Activated CD8-positive, alpha-beta memory T cell treated with anti-CD3 and anti-CD28 coated beads for 4 hours (primary cell): ENCODE results near the gene BEST2.

Experiments
- DNase-seq, 2 donors: peaks; one replicate each; pipeline ENCODE4 v3.0.0-alpha.2; 2020; ENCODE audit warnings: low read depth in 2 of 2

BEST2 gene

DNA sequence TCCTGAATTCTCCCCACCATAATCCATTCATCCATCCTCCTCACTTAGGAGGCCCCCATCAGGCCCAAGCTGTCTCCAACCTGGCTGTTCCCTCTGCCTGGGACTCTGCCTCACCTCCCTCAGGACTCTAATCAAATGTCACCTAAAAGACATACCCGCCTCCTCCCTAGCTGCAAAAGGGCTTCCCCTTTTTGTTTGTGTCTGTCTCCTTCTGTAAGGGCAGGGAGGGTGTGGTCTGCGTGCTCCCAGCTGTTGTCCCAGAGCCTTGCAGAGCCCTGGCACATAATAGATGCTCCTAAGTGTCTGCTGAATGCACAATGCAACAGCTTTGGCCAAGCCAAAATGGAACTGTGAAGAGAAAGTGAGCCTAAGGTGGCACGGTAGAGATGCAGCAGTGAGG lies 21.5 kb upstream of the BEST2 start:
- DNase-seq, result no peak

DNA sequence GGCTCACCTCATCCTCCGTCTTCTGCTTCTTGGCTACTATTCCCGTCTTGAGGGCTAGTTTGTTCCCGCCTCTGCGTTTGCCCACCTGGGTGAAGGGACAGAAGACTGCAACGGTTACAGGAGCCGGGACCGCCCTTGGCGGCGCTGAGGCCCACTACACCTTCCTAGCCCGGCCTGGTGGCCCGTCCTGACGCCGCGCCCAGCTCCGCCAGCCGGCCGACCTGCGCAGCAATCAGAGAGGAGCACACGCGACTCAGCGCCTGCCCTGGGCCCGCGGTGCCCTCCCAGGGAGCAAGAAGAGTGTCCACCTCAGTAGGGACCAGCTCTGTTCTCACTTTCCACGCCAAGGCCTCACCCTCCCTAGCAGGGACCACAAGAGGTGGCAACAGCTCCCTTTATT lies 20.3 kb upstream of the BEST2 start:
- no peak for DNase-seq

DNA sequence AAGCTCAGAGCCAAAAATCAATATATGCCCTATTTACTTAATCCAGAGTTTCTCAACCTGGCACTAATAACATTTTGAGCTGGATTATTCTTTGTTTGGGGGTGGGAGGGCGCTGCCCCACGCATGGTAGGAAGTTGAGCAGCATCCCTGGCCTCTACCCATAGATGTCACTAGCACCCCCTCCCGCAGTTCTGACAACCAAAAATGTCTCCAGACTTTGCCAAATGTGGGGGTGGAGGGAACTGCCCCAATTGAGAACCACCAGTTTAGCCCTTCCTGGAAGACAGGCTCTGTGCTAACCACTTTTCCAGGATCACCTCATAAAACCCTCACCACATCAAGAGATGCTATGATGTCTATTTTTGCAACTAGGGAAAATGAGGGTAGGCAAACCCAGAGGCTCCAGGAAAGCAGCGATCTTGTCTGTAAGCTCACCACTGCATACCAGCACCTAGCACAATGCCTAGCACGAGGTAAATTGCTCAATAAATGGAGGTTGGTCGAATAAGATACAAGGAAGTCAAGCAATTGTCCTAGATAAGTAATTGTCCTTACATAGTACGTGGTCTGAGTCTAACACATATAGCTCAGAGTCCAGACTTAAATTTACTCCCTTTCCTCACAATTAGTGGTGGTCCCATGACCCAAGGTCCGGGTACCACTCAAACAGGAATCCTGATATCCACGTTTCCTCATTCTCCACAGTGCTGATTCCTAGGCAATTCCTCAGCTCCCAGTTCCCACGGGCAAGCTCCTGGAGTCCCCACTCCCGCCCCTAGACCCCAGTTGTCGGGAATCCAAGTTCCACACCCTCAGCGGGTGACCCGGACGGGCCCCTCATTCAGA lies 18.0 kb upstream of the BEST2 start:
- no peak for DNase-seq

DNA sequence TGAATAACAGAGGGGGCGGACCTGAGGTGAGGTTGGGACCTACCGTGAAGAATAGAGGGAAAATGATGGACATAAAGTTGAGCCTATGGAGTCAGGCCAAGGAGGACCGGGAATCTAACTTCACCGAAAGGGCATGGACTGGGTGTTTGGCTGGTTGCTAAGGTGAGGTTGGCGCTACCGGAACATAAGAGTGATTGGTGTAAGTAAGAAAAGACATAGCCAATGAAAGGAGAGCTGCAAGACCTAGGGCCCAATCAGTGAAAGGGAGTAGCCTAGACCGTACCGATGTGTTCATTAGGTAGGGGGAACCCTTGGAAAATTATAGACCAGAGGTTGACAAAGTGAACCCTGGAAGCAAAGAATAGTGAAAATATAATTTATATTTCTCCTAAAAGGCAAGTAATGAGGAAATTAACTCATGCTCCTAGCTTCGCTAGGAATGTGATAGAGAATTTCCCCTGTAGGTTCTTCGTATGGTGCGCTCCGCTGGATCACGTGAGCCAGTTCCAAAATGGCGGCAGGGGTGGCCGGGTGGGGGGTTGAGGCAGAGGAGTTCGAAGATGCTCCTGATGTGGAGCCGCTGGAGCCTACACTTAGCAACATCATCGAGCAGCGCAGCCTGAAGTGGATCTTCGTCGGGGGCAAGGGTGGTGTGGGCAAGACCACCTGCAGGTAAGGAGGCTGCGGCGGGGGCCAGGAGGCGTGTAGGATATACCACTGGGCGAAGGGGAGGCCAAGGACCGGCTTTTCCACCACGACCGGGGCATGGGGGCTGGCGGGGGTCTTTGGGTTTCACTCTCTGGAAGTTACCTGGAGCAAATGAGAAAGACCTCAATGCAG lies 14.4 kb upstream of the BEST2 start, which contains the start of gene GET3:
Gene GET3, plus strand, starts transcription at position 503 of the 840 bp plus-strand sequence. Its CDS starts 9 bp downstream, at position 512.
- peak; percentile 48 to 66 for DNase-seq

DNA sequence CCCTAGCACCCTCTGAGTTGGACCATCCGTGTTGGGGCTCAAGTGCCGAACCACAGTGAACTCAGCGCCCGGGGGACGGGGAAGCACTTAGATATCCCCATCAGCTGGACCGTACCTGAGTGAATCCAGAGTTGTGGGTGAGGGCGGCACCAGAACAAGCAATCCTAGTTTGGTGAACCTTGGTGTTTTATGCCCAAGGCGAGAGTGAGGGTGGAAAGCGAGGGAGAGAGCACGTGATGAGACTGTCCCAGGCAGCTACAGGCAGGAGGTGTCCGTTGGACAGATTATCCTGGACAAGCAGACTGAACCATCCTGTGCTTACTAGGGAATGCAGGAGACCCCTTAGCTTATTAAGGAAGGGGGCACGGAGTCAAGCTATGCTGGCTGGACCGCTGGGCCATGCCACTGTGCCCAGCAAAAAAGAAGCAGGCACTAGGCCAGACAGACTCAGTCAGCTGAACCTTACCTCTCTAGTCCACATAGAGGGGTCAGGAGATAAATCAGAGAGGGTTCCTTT lies 13.7 kb upstream of the BEST2 start:
- no peak for DNase-seq

DNA sequence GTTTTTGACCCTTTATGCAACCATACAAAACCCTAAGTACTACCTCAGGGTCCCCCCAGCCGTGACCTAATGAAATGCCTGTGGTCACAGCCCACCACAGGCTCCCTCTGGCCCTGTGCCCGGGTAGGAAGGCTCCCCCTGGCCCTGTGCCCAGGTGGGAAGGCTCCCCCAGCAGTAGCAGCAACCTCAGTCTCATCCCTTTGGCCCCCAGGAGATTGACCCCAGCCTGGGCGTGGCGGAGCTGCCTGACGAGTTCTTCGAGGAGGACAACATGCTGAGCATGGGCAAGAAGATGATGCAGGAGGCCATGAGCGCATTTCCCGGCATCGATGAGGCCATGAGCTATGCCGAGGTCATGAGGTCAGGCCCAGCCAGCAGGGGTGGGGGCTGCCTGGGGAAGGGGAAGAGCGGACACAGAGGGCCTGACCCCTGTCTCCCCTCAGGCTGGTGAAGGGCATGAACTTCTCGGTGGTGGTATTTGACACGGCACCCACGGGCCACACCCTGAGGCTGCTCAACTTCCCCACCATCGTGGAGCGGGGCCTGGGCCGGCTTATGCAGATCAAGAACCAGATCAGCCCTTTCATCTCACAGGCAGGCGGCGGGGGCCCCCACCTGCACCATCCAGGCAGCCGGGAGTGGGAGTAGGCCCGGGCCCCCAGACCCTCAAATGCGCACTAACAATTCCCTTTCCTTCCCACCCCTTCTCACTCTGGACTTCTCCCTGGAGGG lies 6.3 kb upstream of the BEST2 start:
- no peak for DNase-seq

DNA sequence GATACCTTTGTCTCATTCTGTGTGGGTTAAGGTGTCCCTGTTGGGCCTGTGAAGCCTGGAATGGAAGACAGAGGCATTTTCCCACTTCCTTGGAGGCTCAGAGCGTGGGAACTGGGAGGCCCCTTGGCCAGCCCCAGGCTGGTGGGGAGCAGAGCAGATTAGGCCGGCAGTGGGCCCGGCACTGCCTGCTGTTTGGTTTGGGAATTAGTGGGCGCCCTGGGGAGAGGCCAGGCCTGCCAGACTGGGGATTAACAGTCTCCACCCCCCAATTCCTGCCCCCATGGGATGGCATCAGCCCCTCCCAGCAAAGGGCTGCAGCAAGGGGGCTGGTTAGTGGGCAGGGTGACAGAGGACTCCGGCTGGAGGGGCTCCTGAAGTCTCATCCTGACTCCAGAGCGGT lies 3.1 kb upstream of the BEST2 start:
- DNase-seq, result no peak

DNA sequence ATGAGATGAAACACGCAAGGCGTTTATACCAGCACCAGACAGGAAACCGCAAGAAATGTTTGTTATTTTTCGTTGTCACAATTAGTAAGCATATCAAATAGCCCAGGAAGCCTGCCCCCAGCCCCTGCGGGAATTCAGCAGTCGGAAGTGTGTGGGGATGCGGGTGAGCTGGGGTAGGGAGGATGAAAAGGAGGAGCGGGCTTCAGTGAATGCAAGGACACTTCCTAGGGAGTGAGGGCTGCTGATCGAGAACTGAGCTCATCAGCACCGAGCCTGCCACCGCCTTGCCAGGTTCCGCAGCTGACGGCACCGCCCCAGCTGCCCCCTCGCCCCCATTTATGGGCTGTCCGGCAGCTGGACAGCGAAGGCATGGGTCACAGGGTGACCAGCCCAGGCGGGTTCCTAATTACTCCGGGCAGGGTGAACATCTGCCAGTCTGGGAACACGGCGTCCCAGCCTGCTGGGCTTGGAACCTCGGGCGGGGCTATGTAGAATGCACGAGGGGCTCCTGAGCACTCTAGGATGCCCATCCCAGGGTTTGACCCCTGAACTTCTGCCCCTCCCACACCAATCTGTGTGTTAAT lies 1.6 kb upstream of the BEST2 start:
- DNase-seq, result no peak

DNA sequence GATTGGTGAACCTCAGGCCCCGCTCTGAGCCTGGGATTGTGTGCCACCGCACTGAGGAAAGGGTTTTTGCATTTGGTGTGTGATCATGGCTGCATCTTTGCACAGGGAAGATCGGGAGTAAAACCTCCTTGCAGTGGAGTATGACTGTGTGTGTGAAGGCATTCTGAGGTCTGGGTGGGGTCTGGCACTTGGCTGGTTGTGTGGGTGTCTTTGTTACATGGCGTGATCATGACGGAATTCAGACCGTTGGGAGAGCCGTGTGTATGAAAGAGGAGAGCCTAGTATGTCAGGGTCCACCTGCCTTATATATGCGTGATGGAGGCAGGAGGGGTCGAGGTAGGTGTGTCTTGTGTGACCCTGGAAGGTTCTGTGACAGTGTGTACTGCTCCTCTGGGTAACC lies 740 bp upstream of the BEST2 start:
- DNase-seq, result no peak

DNA sequence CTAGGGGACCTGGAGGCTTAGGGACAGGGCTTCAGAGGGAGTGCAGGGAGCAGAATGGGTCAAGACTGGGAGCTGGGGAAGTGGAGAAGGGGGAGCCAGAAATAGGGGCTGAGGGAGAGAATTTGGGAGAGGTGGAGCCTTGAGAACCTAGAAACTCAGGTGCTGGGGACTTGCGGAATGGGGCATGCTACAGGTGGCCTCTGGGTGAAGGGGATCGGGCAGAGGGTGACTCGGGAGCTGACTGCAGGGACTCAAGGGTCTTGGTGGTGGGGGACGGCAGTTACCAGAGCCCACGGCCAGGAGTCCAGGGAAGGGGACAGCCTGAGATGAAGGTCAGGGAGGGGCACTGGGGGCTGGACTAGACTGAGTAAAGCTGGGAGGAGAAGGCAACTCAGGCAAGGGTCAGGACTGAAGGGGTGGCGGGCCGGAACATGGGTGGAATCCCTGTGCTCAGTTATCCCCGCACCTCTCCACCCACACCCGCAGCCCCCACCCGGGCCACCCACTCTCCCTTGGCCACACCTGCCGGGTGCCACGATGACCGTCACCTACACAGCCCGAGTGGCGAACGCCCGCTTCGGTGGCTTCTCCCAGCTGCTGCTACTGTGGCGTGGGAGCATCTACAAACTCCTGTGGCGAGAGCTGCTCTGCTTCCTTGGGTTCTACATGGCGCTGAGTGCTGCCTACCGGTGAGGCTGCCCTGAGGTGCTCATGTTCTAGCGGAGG lies 628 bp downstream of the BEST2 start:
- DNase-seq, result no peak

DNA sequence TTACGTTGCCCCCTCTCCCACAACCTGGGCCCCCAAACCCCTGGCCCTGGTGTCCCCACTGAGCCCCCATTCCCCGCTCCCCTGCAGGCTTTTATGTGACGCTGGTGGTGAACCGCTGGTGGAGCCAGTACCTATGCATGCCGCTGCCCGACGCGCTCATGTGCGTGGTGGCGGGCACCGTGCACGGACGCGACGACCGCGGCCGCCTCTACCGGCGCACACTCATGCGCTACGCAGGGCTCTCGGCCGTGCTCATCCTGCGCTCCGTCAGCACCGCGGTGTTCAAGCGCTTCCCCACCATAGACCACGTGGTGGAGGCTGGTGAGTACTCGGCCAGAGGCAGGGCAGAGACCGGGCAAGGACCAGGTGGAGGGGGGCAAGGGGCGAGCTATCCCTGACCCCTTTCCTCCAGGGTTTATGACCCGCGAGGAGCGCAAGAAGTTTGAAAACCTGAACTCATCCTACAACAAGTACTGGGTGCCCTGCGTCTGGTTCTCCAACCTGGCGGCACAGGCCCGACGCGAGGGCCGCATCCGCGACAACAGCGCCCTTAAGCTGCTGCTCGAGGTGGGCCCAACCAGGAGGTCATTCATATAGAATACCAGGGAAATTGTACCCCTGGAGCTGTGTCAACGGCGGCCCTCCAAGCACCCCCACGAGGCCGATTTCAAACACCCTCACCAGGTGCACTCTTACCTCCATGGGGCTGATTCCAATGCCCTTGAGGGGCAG lies 3.0 kb downstream of the BEST2 start:
- DNase-seq, result no peak

DNA sequence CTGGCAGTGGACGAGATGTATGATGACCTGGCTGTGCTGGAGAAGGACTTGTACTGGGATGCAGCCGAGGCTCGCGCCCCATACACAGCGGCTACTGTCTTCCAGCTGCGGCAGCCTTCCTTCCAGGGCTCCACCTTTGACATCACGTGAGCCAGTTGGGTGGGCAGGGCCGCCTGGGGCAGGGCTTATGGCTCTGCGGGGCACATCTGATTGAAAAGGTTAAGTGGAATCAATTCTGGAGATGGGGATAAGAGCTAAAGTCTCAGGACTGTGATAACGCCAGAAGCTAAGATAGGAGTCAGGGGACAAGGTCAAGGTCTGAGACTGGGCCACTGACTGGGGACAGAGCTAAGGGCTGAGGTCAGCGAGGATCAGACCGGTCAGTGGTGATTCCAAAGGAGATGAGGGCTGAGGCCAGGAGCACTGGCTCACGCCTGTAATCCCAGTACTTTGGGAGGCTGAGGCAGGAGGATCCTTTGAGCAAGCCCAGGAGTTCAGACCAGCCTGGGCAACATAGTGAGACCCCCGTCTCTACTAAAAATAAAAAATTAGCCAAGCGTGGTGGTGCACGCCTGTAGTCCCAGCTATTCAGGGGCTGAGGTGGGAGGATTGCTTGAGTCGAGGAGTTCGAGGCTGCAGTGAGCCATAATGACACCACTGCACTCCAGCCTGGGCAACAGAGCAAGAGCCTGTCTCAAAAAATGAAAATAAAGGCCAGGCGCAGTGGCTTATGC lies 4.7 kb downstream of the BEST2 start:
- DNase-seq, result no peak

DNA sequence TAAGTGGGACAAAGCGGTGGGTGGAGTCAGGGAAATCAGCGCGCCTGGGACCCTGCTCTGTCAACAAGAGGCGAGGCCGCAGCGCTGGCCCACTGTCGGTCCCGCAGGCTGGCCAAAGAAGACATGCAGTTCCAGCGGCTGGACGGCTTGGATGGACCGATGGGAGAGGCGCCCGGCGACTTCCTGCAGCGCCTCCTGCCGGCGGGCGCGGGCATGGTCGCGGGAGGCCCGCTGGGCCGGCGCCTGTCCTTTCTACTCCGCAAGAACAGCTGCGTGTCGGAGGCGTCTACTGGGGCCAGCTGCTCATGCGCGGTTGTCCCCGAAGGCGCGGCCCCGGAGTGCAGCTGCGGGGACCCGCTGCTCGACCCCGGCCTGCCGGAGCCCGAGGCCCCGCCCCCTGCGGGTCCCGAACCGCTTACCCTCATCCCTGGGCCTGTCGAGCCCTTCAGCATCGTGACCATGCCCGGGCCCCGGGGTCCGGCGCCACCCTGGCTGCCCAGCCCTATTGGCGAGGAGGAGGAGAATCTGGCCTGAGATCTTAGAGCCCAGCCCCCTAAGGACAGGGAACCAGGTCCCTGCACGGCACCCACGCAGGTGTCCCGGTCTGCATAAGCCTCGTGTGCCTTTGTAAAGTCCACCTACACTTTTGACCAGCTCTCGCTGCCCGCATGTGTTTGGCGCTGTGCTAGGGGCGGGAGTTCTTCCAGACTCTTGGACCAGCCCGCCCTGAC lies 6.1 kb downstream of the BEST2 start:
- DNase-seq, result no peak

DNA sequence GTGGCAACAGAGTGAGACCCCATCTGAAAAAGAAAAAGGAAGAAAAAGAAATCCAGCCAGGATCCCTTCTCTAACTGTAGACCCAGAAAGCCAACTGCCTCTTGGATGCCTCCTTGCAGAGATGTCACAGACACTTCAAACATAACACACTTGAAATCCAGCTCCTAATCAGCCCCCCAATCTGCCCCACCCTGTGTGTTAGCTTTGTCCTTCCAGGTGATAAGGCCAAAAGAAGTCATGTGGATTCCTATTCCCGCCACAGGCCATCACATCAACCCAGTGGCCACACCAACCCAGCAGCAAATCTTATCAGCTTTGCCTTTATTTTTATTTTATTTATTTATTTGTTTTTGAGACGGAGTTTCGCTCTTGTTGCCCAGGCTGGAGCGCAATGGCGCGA lies 8.1 kb downstream of the BEST2 start:
- no peak for DNase-seq

DNA sequence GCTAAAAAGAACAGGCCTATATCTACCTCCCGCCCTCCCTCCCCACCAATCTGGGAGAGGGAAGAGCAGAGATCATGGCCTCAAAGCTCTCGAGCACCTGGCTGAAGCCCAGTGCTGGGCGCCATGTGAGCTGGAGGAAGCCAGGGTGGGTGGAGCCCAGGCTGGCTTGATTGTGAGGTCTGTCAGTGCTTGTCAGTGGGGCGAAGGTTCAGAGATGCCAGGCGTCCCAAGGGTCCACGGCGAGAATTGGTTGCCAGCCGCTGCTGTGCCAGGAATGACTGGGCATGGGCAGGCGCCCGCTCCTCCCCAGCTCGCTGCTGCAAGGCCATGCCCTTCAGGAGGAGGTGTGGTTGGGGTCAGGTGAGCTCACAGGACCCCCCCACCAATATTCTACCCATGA lies 11.5 kb downstream of the BEST2 start:
- DNase-seq, result no peak

DNA sequence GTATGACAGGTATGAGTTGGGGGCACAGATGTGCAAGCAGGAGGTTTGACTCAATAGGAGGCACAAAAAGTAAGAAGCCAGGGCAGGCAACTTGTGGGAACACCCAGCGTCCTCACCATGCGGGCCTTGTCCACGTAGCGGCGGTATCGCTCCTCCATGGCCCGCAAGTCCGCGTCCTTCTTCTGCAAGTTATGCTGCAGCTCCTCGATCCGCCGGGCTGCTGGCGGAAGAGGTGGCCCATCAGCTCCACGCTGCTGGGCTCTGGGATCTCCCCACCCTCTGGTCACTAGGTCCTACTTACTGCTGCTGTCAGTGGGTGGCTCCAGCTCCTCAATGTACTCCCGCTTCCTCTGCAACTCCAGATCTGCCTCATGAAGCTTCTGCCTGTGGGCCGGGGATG lies 13.1 kb downstream of the BEST2 start:
- DNase-seq, result no peak

DNA sequence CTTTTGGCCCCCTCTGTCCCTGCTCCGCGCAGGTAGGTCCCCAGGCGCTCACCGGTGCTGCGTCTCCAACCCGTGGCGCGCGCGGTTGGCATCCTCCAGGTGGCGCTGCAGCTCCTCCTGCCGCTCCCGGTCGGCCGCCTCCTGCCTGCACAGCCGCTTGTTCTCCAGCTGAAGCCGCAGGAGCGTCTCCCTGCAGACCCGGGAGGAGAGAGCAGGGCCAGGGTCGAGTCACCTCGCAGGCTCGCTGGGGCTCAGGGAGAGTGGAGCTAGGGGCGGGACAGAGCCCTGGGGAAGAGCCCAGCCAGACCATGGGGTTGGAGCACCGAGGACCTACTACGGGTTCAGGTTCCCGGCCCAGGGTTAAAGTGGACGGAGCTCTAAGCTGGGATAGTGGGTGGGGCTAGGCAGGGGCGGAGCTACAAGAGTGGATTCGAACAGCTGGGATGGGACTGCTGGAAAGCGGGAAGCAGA lies 14.5 kb downstream of the BEST2 start:
- DNase-seq, result peak in 1 of 2 donors; percentile 72

DNA sequence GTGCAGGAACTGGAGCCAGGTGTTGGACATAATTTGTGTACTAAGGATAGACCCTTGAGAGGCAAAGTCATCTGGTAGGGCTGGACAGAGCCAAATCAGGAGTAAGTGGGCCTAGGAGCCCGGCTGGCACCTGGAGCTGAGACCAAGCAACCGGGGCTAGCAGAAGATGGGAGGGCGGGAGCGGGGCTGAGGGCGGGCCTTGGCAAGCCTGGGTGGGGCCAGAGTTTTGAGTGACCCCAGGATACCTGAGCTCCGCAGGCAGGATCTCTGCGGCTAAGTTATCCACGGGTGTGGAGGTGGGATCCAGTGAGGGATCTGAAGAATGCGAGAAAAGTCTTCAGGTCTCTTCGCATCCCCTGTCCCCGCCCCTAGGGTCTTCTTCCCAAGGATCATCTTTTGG lies 15.6 kb downstream of the BEST2 start:
- DNase-seq, result no peak

DNA sequence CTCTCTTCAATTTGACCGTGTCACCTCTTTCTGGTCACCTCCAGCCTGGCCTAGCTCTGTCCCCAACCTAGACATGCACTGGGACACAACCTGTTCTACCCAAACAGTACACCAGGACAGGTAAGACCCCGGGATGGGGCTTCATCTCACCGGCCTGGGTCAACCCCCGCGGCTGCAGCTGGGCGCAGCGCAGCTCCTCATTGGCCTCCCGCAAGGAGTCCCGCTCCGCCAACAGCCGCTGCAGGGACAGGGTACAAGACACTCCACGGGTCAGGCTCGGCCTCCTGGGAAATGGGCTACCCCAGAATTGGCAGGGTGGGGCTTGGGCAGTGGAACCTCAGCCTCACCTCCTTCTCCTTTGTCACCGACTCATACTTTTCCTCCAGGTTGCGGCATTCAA lies 16.1 kb downstream of the BEST2 start:
- no peak for DNase-seq
